Activated B cell treated with CpG ODN at 0.5 μM for 24 hours (primary cell): Measurements from ENCODE around the gene LYG1. TPM values are rescaled to one million over a fixed set of nuclear protein-coding genes. Genes with fewer than 3 reads are reported as not detected.
"Not testable (repeated sequence)": the region's sequence is repeated elsewhere in the genome, so short reads cannot be mapped to it uniquely, and the experiment has no call there.

Source experiments
- ATAC-seq: fragments of 200-7000 bp; cut with Tn5 transposase; one replicate; pipeline ENCODE4 v1.10.0; 2021; ENCODE audit warnings: low read depth, mild to moderate bottlenecking, moderate library complexity
- CTCF ChIA-PET: fragments of 350-600 bp; sonication (Branson Sonifier 250); formaldehyde crosslinking; loops from one replicate; lab custom pipeline; 2021; ENCODE audit warnings: antibody characterized with exemption; lab: Charles Lee
- POLR2A ChIA-PET: fragments of 350-600 bp; sonication (Branson Sonifier 250); formaldehyde crosslinking; loops from one replicate; lab custom pipeline; 2021; ENCODE audit warnings: antibody characterized with exemption; lab: Charles Lee
- DNase-seq: peaks from one replicate; pipeline ENCODE4 v3.0.0; 2022
- H3K27ac Mint-ChIP-seq: one replicate; pipeline ENCODE4 v1.8.0; 2020; ENCODE audit warnings: mixed read lengths
- H3K27me3 Mint-ChIP-seq: one replicate; pipeline ENCODE4 v1.8.0; 2021; ENCODE audit warnings: mixed read lengths
- H3K36me3 Mint-ChIP-seq: one replicate; pipeline ENCODE4 v1.8.0; 2021; ENCODE audit warnings: low read depth, mixed read lengths
- H3K4me1 Mint-ChIP-seq: one replicate; pipeline ENCODE4 v1.8.0; 2021; ENCODE audit warnings: mixed read lengths
- H3K4me3 Mint-ChIP-seq: one replicate; pipeline ENCODE4 v1.8.0; 2020; ENCODE audit warnings: mild to moderate bottlenecking, mixed read lengths
- H3K9me3 Mint-ChIP-seq: one replicate; pipeline ENCODE4 v1.8.0; 2020; ENCODE audit warnings: mixed read lengths
- intact Hi-C: fragments of 100-400 bp; cut with micrococcal nuclease; formaldehyde crosslinking; loops from one replicate; pipeline ENCODE4 v1.15.1; 2024
- total RNA-seq: library from RNA; stranded (reverse); gene quantifications from 2 replicates; pipeline ENCODE4 v1.2.3, GENCODE V29; 2022
- TF ChIP-seq, protein P1 (sequence below): fragments of 200-600 bp; IDR thresholded peaks from one replicate; pipeline ENCODE4 v1.8.0; 2022; ENCODE audit warnings: antibody characterized with exemption, mild to moderate bottlenecking

LYG1 gene
- total RNA-seq, 1 donor from 2014 or later: 1.9 TPM

- peaks cover 2% of the 10 kb centered on the region for H3K36me3 Mint-ChIP-seq
- H3K9me3 Mint-ChIP-seq: no peaks in the 10 kb centered on the region
- no peaks in the 10 kb centered on the region for H3K27me3 Mint-ChIP-seq
- intact Hi-C loops: no loop called here
- no peaks in the 10 kb centered on the region for H3K4me1 Mint-ChIP-seq
- no peak overlapping the region for H3K27ac Mint-ChIP-seq
- no peak for DNase-seq
- POLR2A ChIA-PET: no interaction called here
- CTCF ChIA-PET: no interaction called here
- no peak overlapping the region for H3K4me3 Mint-ChIP-seq
- TF ChIP-seq, protein P1, sequence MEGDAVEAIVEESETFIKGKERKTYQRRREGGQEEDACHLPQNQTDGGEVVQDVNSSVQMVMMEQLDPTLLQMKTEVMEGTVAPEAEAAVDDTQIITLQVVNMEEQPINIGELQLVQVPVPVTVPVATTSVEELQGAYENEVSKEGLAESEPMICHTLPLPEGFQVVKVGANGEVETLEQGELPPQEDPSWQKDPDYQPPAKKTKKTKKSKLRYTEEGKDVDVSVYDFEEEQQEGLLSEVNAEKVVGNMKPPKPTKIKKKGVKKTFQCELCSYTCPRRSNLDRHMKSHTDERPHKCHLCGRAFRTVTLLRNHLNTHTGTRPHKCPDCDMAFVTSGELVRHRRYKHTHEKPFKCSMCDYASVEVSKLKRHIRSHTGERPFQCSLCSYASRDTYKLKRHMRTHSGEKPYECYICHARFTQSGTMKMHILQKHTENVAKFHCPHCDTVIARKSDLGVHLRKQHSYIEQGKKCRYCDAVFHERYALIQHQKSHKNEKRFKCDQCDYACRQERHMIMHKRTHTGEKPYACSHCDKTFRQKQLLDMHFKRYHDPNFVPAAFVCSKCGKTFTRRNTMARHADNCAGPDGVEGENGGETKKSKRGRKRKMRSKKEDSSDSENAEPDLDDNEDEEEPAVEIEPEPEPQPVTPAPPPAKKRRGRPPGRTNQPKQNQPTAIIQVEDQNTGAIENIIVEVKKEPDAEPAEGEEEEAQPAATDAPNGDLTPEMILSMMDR: no peak
- peak; percentile 47 for ATAC-seq
These were observed 3.0 kb downstream of the LYG1 start for GRCh38 chr2:99297994-99298393.

DNA sequence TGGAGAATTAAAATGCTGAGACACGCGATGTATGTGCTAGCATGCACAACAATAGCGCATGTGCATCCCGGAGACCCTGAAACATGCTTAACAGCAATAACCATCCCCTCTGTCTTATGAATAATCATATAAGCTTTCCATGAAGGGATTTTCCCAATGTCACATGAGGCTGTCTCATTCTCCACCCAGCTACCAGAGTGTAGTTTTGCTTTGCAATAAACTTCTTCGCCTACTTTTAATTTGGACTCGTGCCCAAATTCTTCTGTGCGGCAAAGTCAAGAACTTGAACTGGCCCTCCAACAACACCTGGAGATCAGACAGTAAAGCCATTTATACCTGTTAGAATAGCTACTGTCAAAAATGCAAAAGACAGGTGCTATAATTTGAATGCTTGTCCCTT lies 15.5 kb downstream of the LYG1 start:
- Mint-ChIP-seq H3K9me3 (peaks cover 8% of the 10 kb centered on the region), H3K36me3 (peaks cover 18% of the 10 kb centered on the region), H3K4me3 (no peak overlapping the region), H3K27ac (no peak overlapping the region), H3K4me1 (peaks cover 2% of the 10 kb centered on the region), H3K27me3 (no peaks in the 10 kb centered on the region)
- CTCF ChIA-PET: no interaction called here
- DNase-seq (no peak), ATAC-seq (no peak)
- intact Hi-C loops: no loop called here
- TF ChIP-seq, protein P1: no peak
- POLR2A ChIA-PET: no interaction called here

- peaks cover 23% of the 10 kb centered on the region for H3K36me3 Mint-ChIP-seq
- intact Hi-C loops: no loop called here
- TF ChIP-seq, protein P1: no peak
- peaks cover 20% of the 10 kb centered on the region for H3K9me3 Mint-ChIP-seq
- H3K27ac Mint-ChIP-seq: no peak overlapping the region
- ATAC-seq (no peak), DNase-seq (no peak)
- peaks cover 2% of the 10 kb centered on the region for H3K4me1 Mint-ChIP-seq
- H3K4me3 Mint-ChIP-seq: no peak overlapping the region
- no peaks in the 10 kb centered on the region for H3K27me3 Mint-ChIP-seq
- POLR2A ChIA-PET: no interaction called here
- CTCF ChIA-PET: no interaction called here
These were observed 20.9 kb downstream of the LYG1 start for GRCh38 chr2:99279969-99280695.

GRCh38 chr2:99278793-99279291 lies 22.2 kb downstream of the LYG1 start:
- Mint-ChIP-seq H3K27ac (no peak overlapping the region), H3K4me1 (peaks cover 2% of the 10 kb centered on the region), H3K27me3 (no peaks in the 10 kb centered on the region), H3K9me3 (peaks cover 20% of the 10 kb centered on the region), H3K36me3 (peaks cover 18% of the 10 kb centered on the region), H3K4me3 (no peak overlapping the region)
- DNase-seq (no peak), ATAC-seq (no peak)
- ChIA-PET CTCF (no interaction called here), POLR2A (no interaction called here)
- intact Hi-C loops: no loop called here
- TF ChIP-seq, protein P1: no peak

GRCh38 chr2:99278195-99278765 lies 22.7 kb downstream of the LYG1 start:
- H3K4me3 Mint-ChIP-seq, H3K4me1 Mint-ChIP-seq, intact Hi-C loops, H3K27me3 Mint-ChIP-seq, DNase-seq, CTCF ChIA-PET, POLR2A ChIA-PET, ATAC-seq, H3K27ac Mint-ChIP-seq: not testable (repeated sequence)
- peaks cover 15% of the 10 kb centered on the region for H3K36me3 Mint-ChIP-seq
- H3K9me3 Mint-ChIP-seq: peaks cover 20% of the 10 kb centered on the region
